CD4-positive, alpha-beta T cell (primary cell): ENCODE measurements around the gene CDC42EP4. TPM values are rescaled to one million over a fixed set of nuclear protein-coding genes. Genes with fewer than 3 reads are reported as not detected.

Experiments used
- ATAC-seq: fragments of 200-7000 bp; cut with Tn5 transposase; one replicate; pipeline ENCODE4 v1.10.0; 2022; ENCODE audit warnings: mild to moderate bottlenecking; ENCODE audit not compliant: poor library complexity
- CTCF ChIA-PET: fragments of 350-600 bp; sonication (Branson Sonifier 250); formaldehyde crosslinking; loops from one replicate; lab custom pipeline; 2021; ENCODE audit warnings: antibody characterized with exemption, inconsistent platforms; lab: Charles Lee
- POLR2A ChIA-PET: fragments of 350-600 bp; sonication (Branson Sonifier 250); formaldehyde crosslinking; loops from one replicate; lab custom pipeline; 2021; ENCODE audit warnings: antibody characterized with exemption, inconsistent platforms; lab: Charles Lee
- DNase-seq, 14 experiments: peaks; one replicate each; pipeline ENCODE4 v3.0.0-alpha.2; 2013 to 2020; ENCODE audit warnings: mixed read lengths in 2 of 14
- H3K27ac ChIP-seq, 2 donors: one replicate each; pipeline versions ENCODE4 v1.5.1 to v1.7.0; 2013; ENCODE audit warnings: low read length in 2 of 2, low read depth in 1 of 2, mild to moderate bottlenecking in 1 of 2
- H3K27me3 ChIP-seq, 2 experiments: 1 replicate in 1 of 2; 2 replicates in 1 of 2; pipeline versions ENCODE4 v1.6.1 to v1.7.0; 2013; ENCODE audit warnings: low read length in 2 of 2, control low read depth in 1 of 2, mild to moderate bottlenecking in 1 of 2, moderate library complexity in 1 of 2; ENCODE audit not compliant: insufficient read depth in 2 of 2, control insufficient read depth in 1 of 2
- H3K36me3 ChIP-seq: one replicate; pipeline ENCODE4 v1.6.1; 2013; ENCODE audit warnings: low read length, control low read depth; ENCODE audit not compliant: insufficient read depth
- H3K4me1 ChIP-seq: one replicate; pipeline ENCODE4 v1.6.1; 2013; ENCODE audit warnings: low read length, control low read depth; ENCODE audit not compliant: insufficient read depth
- H3K4me3 ChIP-seq: one replicate; pipeline ENCODE4 v1.5.1; 2013; ENCODE audit warnings: mild to moderate bottlenecking, low read length, moderate library complexity
- H3K9me3 ChIP-seq, 2 experiments: 1 replicate in 1 of 2; 2 replicates in 1 of 2; pipeline versions ENCODE4 v1.6.1 to v1.7.0; 2013; ENCODE audit warnings: low read length in 2 of 2, mild to moderate bottlenecking in 2 of 2, control low read depth in 1 of 2, moderate library complexity in 1 of 2; ENCODE audit not compliant: control insufficient read depth in 1 of 2, insufficient read depth in 1 of 2
- H3K27ac Mint-ChIP-seq: one replicate; pipeline ENCODE4 v1.8.0; 2020; ENCODE audit warnings: mixed read lengths
- H3K27me3 Mint-ChIP-seq: one replicate; pipeline ENCODE4 v1.8.0; 2021; ENCODE audit warnings: mixed read lengths
- H3K36me3 Mint-ChIP-seq: one replicate; pipeline ENCODE4 v1.8.0; 2021; ENCODE audit warnings: low read depth, mixed read lengths
- H3K4me1 Mint-ChIP-seq: one replicate; pipeline ENCODE4 v1.8.0; 2021; ENCODE audit warnings: low read depth, mixed read lengths
- H3K4me3 Mint-ChIP-seq: one replicate; pipeline ENCODE4 v1.8.0; 2020; ENCODE audit warnings: mild to moderate bottlenecking, mixed read lengths
- H3K9me3 Mint-ChIP-seq: one replicate; pipeline ENCODE4 v1.8.0; 2020; ENCODE audit warnings: mixed read lengths
- CTCF ChIP-seq: fragments of 200-600 bp; IDR thresholded peaks from one replicate; pipeline ENCODE4 v1.8.0; 2022; ENCODE audit warnings: antibody characterized with exemption, mild to moderate bottlenecking
- intact Hi-C, 2 experiments: fragments of 100-400 bp; cut with DNase I in 1 of 2; cut with micrococcal nuclease in 1 of 2; formaldehyde crosslinking; loops; one replicate each; pipeline versions ENCODE4 v1.15.1 to v1.9.0; 2023 to 2025; cut with DNase I, micrococcal nuclease
- total RNA-seq, 174 experiments: library from RNA in 2 of 174; stranded (reverse) in 2 of 174; gene quantifications; one replicate each; pipeline ENCODE4 v1.2.3 and lab custom pipeline; 2021 to 2026

The CDC42EP4 gene
- total RNA-seq, 2 experiments from 2014 or later, result 2.9 to 3.5 TPM

- Histone ChIP-seq H3K27ac (no peak overlapping the region), H3K36me3 (no peaks in the 10 kb centered on the region), H3K4me1 (no peaks in the 10 kb centered on the region), H3K27me3 (no peaks in the 10 kb centered on the region), H3K9me3 (no peaks in the 10 kb centered on the region), H3K4me3 (no peak overlapping the region)
- POLR2A ChIA-PET, result no interaction called here
- no peak overlapping the region for H3K4me3 Mint-ChIP-seq
- DNase-seq, result no peak
- ATAC-seq, result no peak
- H3K36me3 Mint-ChIP-seq, result no peaks in the 10 kb centered on the region
- intact Hi-C loops, result loop anchor here in 1 of 2 experiments (2.0 kb wide), 1 partner anchor 23 kb away; no protein-coding TSS in a partner anchor
- no peaks in the 10 kb centered on the region for H3K9me3 Mint-ChIP-seq
- no peaks in the 10 kb centered on the region for H3K4me1 Mint-ChIP-seq
- CTCF ChIA-PET, result no interaction called here
- no peaks in the 10 kb centered on the region for H3K27me3 Mint-ChIP-seq
- TF ChIP-seq CTCF, result no peak
- no peak overlapping the region for H3K27ac Mint-ChIP-seq
Observed at GRCh38 chr17:73357318-73357717, 45.5 kb upstream of the CDC42EP4 start.

- intact Hi-C loops, result loop anchor here in 1 of 2 experiments (2.0 kb wide), 1 partner anchor 24 kb away; no protein-coding TSS in a partner anchor
- H3K27ac Mint-ChIP-seq, result no peak overlapping the region
- H3K4me1 Mint-ChIP-seq, result no peaks in the 10 kb centered on the region
Observed at GRCh38 chr17:73356561-73357170, 44.9 kb upstream of the CDC42EP4 start.

GRCh38 chr17:73354423-73355284, 42.9 kb upstream of the CDC42EP4 start:
- H3K9me3 ChIP-seq, result no peaks in the 10 kb centered on the region
- no peak overlapping the region for H3K27ac ChIP-seq
- no peak for DNase-seq
- intact Hi-C loops, result no loop called here
- no peak overlapping the region for H3K4me3 ChIP-seq
- ChIA-PET CTCF (no interaction called here), POLR2A (no interaction called here)
- Mint-ChIP-seq H3K36me3 (no peaks in the 10 kb centered on the region), H3K4me3 (no peak overlapping the region), H3K4me1 (no peaks in the 10 kb centered on the region), H3K9me3 (no peaks in the 10 kb centered on the region), H3K27me3 (no peaks in the 10 kb centered on the region), H3K27ac (no peak overlapping the region)
- H3K36me3 ChIP-seq, result no peaks in the 10 kb centered on the region
- no peaks in the 10 kb centered on the region for H3K4me1 ChIP-seq
- ATAC-seq, result no peak
- no peaks in the 10 kb centered on the region for H3K27me3 ChIP-seq
- no peak for TF ChIP-seq CTCF

More at GRCh38 chr17:73356561-73357170, 44.9 kb upstream of the CDC42EP4 start:
- H3K27ac ChIP-seq, result no peak overlapping the region
- H3K36me3 Mint-ChIP-seq, result no peaks in the 10 kb centered on the region
- ChIA-PET POLR2A (no interaction called here), CTCF (no interaction called here)
- no peaks in the 10 kb centered on the region for H3K27me3 ChIP-seq
- H3K4me1 ChIP-seq, result no peaks in the 10 kb centered on the region
- H3K9me3 Mint-ChIP-seq, result no peaks in the 10 kb centered on the region
- no peak overlapping the region for H3K4me3 ChIP-seq
- H3K9me3 ChIP-seq, result no peaks in the 10 kb centered on the region
- no peaks in the 10 kb centered on the region for H3K36me3 ChIP-seq
- TF ChIP-seq CTCF, result no peak
- H3K4me3 Mint-ChIP-seq, result no peak overlapping the region
- ATAC-seq (no peak), DNase-seq (no peak)
- no peaks in the 10 kb centered on the region for H3K27me3 Mint-ChIP-seq
